Fibroblast of skin of back (primary cell): ENCODE results near the gene PHETA2.
"Not testable (repeated sequence)": the region's sequence is repeated elsewhere in the genome, so short reads cannot be mapped to it uniquely, and the experiment has no call there.

Source experiments
- DNase-seq: peaks from one replicate; pipeline ENCODE4 v3.0.0-alpha.2; 2013

Gene PHETA2

DNA sequence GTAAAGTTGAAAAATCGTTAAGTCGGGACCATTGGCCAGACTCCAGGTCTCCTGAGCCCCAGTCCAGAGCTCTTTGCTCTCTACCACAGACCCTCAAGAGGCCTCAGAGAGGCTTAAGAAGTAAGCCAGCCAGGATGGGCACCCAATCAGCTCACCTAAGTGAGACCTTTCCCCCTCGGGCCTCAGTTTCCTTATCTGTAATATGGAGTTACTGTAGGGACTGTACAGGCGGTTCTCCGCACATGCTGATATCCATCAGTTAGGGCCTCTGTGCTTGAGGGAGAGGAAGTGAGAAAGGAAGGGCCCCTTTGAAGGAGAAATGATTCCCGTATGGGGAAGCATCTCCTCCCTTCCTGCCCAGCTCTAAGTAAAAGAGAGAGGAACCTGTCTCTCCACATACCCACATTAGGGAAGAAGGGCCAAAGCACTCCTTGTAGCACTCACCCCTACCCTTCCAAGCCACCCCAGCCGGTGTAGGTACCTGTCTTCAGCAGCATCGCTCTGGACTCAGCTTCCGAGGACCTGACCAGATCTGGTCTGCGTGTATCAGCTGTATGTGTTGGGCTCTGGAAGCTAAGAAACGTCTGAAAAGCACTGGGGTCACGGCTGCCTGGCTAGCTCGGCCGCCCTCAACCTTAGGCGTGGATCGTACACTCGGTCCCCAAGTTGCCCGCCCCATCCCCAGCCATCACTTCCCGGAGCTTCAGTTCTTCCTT, 4.1 kb upstream of the PHETA2 start:
- no peak for DNase-seq

DNA sequence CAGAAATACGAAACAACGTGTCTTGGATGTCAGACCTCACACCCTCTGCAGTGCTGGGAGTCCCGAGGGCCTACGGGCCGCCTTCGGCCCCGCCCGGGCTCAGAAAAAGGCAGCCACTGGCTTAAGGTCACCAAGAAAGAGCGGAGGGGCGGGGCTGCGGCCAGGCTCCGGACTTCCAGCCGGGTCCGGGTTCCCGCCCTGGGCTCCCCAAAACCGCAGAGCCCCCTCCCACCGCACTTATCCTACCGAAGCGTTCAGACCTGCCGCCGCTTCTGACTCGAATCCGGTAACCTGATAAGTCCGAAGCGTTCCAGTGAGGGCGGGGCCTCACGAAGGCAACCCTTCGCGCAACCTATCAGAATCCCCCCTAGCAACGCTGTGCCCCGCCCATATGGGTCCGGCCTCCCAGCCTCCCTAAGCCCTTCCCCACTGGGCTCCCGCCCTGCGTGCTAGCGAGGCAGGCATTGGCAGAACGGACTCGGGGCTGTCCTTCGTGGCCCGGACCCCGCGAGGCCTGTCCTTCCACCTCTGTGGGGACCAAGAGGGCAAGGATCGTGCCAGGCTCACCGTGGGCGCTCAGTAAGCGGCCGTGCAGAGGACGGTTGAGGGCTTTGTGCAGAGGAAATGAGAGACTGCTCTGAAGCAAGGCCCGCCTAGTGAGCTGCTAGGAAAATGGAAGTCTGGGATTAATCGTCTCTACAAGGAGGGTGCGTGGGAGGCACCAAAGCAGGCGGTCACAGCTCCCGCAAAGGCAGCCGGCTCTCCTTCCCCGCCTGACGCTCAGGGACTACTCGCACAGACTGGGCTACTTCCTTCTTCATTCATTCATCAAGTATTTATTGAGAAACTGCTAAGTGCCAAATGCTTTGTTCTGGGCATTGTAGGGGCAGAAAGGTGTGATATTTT, 3.3 kb upstream of the PHETA2 start, which contains the start of gene NAGA:
NAGA (minus strand) TSS at position 296 of the 906 bp plus-strand sequence. CDS start 515 bp downstream, outside the sequence.
- peak; percentile 96 for DNase-seq

DNA sequence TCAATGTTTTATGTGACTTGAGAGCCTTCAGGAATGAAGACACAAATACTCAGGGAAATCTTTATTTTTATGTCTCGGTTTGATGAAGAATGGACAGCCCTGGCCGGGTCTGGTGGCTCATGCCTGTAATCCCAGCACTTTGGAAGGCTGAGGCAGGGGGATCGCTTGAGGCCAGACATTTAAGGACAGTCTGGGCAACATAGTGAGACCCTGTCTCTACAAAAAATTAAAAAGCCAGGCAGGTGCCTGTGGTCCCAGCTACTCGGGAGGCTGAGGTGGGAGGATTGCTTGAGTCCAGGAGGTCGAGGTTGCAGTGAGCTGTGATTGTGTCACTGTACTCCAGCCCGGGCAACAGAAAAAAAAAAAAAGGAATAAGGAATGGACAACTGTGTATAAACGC, 2.5 kb upstream of the PHETA2 start:
- DNase-seq: not testable (repeated sequence)

DNA sequence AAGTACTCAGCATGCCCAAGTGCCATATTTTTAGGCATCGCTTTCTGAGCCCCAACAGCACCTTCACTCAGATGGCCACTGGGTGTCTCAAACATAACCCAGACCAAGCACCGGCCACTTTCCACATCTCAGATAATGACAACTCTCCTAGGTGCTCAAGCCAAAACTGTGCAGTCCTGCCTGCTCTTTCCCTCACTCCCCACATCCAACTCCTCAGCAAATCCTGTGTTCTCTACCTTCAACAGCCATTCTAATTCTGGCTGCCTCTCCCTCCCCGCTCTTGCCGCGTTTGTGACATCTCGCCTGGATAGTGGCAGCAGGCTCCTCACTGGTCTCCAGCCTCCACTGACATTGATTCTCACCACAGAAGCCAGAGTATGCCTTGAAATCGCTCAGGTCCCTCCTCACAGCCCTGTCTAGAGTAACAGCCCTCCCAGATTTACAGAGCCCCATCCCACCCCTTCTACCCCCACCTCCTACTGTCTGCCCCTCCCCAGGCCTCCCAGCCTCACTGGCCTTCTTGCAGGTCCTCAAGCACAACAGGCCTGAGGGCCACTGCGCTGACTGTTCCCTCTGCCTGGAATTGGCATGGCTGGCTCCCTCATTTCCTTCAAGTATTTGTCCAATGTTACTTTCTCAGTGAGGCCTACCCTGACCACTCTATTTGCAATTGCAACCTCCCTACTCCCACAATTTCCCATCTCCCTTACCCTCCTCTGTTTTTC, 1.3 kb upstream of the PHETA2 start:
- no peak for DNase-seq

DNA sequence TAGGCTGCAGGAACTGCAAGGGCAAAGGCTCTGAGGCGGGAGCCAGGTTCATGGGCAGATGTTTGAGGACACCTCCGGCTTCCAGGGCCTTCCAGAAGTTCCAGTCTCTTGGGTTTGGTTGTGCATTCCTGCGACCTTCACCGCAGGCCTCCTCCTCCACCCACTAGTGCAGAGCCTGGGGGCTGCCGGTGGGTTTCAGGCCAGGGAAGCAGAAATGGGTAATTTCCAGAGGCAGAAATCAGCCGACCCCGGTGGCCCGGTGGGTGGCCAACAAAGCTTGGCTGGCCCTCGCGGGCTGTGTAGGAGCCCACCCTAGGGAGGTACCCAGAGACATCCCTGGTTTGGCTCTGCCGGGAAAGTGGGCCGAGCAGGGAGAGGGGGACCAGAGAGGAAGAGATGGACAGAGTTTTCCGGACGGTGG, 417 bp upstream of the PHETA2 start:
- no peak for DNase-seq

DNA sequence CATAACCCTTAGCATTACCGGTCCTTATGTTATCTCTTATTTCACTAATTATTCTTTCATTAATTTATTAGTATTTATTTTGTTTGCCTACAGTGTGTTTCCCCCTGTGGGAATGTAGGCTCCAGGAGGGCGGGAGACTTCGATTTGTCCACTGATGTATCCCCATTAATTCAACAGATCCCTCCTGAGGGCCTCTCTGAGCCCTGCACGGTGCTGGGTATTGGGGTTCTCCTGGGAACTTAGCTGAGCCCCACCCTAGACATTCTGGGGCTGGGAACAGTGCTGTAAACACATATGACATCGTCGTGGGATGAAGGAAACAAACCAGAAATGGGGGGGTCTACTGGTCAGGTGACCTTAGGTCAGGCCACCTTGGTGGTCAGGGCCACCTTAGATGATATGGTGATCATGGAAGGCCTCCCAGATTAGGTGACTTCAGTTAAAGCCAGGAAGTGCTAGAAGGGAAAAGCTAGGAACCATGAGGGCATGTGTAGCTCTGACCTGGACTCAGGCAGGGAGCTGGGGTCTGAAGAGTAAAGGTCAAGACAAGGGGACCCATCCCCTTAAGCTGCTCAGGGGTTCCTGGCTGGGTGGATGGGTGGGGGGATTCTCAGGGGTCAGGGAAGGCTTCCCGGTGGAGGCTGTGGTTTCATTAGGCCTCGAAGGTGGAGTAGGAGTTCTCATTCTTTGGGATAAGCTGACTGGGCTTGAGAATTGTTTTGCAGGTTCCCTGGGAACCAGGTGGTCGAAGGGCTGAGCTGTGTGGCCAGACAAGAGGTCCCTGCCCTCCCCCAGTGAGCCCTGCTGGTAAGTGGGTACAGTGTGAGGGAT, 1.0 kb downstream of the PHETA2 start:
- DNase-seq: no peak

DNA sequence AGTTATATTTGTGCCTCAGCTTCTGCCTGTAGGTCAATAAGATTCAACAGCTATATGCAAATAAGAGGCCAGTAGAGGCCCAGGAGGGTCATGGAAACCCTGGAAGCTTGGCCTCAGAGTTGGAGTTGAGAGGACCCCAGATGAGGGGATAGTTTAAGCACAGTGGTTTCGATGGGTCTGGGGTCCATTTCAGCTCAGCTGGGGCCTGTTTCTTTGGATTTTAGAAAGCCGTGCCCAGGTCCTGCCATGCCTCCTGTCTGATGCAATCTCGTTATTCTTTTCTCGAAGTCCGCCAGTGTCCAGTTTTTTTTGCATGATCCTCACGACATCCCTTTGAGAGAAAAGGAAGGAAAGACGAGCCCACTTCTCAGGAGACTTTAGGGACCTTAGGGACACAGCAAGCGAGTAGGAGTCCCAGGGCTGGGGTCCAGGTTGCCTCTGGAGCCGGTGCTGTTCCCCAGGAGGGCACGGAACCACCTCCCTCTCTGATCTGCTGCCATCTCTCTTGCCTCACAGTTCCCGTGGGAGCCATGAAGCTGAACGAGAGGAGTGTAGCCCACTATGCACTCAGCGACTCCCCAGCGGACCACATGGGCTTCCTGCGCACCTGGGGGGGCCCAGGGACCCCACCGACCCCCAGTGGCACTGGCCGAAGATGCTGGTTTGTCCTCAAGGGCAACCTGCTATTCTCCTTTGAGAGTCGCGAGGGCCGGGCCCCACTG, 2.9 kb downstream of the PHETA2 start:
- no peak for DNase-seq

DNA sequence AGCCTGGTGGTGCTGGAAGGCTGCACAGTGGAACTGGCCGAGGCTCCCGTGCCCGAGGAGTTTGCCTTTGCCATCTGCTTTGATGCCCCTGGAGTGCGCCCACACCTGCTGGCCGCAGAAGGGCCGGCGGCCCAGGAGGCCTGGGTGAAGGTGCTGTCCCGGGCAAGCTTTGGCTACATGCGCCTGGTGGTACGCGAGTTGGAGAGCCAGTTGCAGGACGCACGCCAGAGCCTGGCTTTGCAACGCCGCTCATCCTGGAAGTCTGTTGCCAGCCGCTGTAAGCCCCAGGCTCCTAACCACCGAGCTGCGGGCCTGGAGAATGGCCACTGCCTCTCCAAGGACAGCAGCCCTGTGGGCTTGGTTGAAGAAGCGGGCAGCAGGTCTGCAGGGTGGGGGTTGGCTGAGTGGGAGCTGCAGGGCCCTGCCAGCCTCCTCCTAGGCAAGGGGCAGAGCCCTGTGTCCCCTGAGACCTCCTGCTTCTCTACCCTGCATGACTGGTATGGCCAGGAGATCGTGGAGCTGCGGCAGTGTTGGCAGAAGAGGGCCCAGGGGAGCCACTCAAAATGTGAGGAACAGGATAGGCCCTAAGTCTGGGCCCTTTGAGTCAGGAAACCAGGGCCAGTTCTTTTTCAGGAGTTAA, 3.6 kb downstream of the PHETA2 start:
- no peak for DNase-seq

DNA sequence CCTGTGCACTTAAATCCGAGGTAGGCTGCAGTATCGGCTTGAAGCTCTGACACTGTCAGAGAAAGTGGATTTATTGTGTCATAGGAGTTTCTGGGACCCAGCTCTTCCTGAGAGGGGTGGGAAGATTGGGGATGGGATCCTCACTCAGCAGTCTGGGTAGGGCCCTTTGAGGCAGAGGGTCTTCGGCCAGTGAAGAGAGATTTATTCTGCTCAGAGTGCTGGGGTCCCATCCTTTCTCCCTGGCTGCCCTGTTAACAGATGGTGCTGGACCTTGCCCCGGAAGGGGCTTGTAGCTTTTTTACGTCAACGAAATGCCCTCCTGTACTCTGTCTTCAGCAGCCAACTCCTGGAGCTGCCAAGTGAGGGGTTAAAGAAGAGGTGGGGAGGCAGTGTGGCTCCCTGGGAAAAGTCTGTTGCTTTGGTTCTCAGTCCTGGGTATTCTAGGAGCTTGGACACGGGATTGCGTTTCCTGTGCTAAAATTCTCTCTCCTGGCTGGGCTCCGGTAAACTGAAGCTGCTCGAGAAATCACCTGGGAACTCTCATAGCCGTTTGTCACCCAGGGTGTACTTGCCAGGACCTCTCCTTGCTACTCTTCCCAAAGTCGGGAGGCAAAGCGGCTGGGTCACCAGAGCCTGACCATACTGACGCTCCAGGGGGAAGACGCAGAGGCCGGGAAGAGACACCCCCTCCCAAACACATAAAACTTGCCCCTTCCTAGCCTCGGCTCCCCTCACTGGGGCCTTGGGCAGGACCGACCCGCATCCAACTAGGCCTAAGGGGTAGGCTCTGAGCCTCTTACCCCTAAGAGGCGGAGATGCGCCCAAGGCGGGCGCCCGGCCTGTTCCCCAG, 4.6 kb downstream of the PHETA2 start:
- DNase-seq: no peak

DNA sequence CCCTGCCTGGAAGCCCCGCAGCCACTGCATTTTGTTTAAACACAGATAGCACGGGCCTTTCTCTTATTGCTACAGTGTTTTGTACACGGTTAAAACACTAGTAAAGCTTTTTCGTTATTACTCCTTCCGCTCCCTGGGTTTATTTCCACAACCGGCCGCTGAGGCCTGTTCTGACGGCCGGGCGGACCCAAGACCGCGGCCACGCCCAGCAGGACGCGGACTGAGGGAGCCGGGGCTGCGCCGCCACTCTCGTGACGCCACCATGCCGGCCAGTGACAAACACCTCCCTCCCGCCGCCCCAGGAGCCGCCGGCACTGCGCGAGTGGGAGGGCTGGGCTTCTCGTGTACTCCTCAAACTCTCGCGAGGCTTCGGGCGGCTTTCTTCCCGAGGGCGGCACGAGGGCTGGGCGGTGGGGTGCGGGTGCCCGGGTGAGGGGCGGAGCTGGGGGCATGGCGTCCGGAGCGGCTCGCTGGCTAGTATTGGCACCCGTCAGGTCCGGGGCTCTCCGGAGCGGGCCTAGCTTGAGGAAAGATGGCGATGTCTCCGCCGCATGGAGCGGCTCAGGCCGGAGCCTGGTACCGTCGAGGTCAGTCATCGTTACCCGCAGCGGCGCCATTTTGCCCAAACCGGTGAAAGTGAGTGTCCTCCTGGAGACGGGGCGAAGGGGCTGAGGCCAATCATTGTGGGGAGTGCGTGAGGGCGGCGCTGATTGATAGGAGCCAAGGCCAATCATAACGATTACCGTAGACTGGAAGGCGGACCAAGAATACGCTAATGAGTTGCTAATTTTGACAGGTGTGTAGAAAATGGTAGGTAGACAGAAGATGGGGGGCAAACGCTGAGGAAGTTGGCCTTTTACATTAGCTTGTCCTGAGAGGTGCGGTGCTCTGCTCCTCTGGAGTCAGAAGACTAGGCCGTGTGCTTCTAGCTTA, 5.5 kb downstream of the PHETA2 start, which contains the start of gene SMDT1:
SMDT1 (plus strand) TSS at position 382 of the 933 bp plus-strand sequence; CDS start at position 451, 69 bp downstream.
- DNase-seq: peak; percentile 98

DNA sequence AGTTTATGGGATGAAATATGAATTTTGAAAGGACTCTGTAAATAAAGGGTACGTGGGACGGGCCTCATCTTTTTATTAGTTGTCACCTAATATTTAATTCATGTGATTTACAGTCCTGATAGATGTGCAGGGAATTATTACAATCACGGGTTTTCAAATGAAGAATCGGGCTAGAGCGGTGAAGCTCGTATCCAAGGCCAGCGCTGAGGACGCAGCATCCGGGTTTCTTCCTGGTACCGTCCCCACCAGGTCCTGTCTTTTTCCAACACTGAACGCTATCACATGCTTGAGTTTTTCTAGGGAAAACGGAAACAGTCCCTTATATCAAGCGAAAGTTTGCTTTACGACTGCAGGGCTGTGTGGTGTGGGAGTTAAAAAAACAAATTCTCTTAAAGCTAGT, 6.2 kb downstream of the PHETA2 start:
- peak; percentile 51 for DNase-seq

DNA sequence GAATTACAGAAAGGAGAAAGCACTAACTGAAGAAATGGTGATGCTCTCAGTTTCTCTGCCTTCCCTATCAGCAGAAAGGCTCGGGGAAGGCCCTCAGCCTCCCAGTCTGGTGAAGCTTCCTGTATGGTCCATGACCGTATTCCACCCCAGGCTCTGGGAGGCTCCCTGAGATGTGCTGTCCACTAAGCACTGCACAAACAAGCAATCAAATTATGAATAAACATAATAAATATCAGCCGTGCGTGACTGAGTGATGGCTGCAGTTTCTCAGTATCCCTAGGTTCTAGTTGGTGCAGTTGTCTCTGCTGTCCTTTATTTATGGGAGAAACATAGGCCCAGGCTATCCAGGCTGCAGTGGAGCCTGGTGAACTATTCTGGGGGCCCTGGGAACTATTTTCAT, 9.1 kb downstream of the PHETA2 start:
- no peak for DNase-seq

DNA sequence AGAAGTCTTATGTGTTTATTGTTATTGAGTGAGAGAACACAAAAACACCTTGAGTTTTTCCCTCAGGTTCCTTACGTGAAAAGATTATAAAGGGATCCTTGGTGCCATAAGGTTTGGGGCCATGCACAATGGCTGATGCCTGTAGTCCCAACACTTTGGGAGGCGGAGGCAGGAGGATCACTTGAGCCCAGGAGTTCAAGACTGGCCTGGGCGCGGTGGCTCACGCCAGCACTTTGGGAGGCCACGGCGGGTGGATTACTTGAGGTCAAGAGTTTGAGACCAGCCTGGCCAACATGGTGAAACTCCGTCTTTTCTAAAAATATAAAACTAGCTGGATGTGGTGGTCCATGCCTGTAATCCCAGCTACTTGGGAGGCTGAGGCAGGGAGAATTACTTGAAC, 10.8 kb downstream of the PHETA2 start:
- no peak for DNase-seq

DNA sequence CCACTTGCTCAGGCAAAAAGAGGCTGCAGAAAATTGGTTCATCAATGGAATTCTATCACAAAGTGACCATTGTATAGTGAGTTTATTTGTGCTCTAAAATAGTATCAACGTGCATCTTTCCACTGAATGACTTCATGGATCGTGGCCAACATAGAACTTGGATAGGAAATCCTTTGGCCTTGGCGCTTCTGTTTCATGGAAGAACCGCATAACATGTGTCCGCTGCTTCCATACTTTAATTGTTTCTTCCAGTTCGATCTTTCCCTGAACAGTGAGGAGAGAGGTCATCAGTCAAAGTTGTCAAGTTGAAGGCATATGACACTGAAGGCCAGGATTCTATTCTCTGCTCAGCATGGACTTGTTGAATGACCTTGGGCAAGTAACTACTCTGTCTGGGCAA, 12.0 kb downstream of the PHETA2 start:
- no peak for DNase-seq

DNA sequence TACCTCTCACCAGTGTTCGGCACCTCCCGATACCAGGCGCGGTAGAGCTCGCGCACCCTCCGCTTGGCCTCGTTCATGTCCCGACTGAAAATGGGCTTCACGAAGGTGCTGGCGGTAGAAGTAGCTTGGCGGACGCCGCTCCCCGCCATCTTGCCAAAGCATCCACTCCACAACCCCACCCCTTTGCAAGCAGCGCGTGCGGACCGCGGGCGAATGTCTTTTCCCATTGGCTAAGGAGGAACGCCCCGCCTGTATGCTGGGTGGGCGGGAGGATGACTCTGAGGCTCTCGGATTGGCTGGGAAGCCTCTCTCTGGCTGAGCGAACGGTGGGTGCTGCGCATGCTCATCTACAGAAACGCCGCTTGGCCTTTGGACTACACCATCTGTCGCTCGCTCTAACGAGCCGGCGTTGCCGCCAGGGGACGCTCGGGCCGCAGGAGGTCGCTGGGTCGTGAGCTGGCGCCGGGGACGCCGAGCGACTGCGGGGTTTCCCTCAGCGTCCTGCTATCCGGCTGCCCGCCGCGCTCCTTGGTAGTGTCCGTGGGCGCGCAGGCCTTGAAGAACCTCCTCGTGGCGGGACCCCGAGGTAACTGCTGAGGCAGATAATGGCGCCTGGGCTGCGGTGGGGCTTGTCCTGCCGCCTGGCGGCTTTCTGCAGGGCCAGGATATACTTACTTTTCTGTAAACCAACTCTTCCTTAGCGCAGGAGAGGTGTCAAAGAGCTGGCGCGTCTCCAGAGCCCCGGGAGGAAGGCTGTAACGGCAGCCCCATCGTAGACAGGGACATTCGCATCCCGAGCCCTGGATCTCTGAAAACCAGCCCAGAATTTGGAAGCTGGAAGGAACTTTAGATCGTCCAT, 16.8 kb downstream of the PHETA2 start, which contains the start of gene NDUFA6:
NDUFA6 (minus strand) TSS at position 177 of the 859 bp plus-strand sequence; CDS start at position 149, 28 bp downstream.
- peak; percentile 99 for DNase-seq

DNA sequence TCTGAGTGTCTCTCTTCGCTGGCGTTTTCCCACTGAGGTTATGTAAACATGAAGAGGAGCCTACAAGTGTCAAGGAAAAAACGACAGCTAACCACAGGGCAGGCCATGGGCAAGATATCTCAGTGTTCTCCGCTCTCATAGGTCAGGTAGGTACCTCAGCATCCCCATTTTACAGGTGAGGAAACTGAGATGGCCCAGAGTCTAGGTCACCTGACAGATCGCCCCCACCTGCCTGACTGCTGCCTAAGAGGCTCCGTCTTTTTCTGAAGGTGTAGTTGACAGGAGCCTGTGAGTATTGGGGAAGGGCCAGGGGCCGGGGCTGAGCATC, 17.4 kb downstream of the PHETA2 start:
- no peak for DNase-seq

DNA sequence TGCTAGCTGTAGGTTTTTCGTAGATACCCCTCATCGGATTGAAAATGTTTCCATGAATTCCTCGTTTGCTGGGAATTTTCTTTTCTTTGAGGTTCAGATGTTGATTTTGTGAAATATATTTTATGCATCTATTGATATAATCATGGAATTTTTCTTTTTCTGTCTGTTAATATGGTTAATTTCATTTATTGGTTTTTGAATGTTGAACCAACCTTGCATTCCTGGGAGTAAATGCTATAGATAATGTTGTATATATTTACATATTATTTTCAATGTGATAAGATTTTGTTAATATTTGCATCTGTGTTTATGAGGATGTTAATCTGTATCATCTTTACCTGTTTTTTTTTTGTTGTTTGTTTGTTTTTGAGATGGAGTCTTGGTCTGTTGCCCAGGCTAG, 27.2 kb downstream of the PHETA2 start:
- no peak for DNase-seq
